Activated gamma-delta T cell (primary cell): ENCODE measurements around the gene PNMA1.
"Not testable (repeated sequence)": the region's sequence is repeated elsewhere in the genome, so short reads cannot be mapped to it uniquely, and the experiment has no call there.

Experiments used
- DNase-seq: peaks from one replicate; lab custom pipeline; 2025; lab: John Stamatoyannopoulos, UW

The PNMA1 gene

GRCh38 chr14:73717711-73718417 is 3.7 kb upstream of the PNMA1 start:
- DNase-seq, result no peak

DNA sequence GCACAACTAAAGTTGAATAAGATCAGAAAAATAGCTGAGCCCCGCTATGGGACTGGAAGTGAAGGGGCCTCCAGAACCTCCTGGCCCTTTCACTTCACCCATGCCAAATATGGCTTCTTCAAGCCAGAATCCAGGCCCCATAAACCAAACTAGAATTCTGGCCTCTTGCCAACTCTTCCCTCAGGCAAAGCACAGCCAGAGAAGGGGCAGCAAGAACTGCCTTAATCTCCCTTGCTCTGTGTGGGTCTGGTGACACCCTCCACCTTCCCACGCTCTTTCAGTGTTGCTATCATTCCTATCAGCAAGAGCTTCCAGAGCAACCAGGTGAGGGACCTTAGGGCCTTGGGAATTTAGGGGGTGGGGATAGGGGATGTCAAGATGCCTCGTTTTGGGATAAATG is 3.1 kb upstream of the PNMA1 start:
- DNase-seq, result no peak

DNA sequence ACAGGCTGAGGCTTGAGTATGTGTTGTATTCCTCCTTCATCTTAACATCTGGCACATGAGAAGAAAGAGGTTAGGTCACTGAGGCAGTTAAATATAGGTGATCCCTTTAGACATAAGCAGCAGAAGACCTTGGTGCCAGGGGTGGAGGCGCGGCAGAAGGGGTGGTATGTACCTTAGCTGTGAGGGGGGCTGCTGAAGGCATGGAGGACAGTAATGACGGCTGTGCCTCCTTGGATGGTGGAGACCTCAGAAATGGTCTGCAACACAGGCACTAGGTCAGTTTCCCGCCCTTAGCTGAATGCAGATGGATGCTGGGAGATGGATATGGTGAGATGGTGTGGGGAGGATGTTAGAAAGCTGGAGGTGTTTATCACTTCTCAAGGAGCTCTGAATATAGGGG is 1.5 kb upstream of the PNMA1 start:
- DNase-seq, result no peak

DNA sequence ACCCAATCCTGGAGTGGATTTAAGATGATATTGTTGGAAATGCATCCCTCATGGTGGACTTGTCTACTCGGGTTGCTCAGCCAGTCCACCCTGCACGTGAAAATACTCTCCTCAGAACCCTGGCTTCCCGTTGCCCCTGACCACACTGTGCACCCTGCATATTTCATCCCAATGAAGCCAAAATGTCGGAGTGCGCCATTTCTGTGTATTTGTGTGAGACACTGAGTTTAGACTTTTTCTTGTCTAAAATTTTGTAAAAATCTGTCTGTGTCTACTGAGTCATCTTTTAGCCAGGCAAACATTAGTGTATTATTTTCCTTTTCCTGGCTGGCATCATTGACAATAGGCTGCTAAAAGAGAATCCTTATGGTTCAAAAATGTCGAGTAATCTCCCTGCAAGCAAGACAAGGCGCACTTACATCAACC is 485 bp upstream of the PNMA1 start:
- no peak for DNase-seq

GRCh38 chr14:73713206-73713802 is 880 bp downstream of the PNMA1 start:
- DNase-seq, result no peak

GRCh38 chr14:73712540-73713180 is 1.5 kb downstream of the PNMA1 start:
- no peak for DNase-seq

- no peak for DNase-seq
These were observed 2.1 kb downstream of the PNMA1 start for GRCh38 chr14:73712071-73712506.

DNA sequence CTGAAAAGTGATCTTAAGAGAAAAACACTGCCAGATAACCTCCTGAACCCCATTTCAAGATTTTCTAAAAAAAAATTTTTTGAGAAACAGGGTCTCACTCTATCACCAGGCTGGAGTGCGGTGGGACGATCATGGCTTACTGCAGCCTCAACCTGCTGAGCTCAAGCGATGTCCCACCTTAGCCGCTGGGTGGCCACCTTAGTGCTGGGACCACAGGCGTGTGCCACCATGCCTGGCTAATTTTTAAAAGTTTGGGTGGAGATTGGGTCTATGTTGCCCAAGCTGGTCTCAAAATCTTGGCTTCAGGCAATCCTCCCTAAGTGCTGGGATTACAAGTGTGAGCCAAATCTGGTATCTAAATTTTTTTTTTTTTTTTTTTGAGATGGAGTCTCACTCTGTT is 3.4 kb downstream of the PNMA1 start:
- DNase-seq, result no peak

DNA sequence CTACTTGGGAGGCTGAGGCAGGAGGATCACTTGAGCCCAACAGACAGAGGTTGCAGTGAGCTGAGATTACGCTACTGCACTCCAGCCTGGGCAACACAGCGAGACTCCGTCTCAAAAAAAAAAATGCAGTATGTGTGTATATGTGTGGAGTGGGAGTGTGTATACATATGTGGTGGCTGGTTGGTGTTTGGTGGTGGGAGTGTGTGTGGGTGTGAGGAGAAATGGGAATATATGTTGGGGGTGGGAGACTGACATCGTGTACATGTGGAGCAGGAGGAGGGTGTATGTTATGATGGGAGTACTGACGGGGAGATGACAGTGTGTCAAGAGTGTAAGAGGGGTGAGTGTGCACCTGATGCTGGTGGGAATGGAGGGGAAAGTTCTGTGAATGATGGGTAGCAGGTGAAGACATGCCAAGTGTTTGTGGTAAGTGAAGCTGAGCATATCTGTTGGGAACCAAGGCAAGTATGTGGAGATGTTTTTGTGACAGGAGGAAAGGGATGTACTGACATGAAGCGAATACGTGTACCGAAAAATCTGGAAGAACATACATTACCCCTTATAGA is 4.2 kb downstream of the PNMA1 start:
- DNase-seq, result no peak

- DNase-seq, result not testable (repeated sequence)
These were observed 6.1 kb downstream of the PNMA1 start for GRCh38 chr14:73708076-73708475.

DNA sequence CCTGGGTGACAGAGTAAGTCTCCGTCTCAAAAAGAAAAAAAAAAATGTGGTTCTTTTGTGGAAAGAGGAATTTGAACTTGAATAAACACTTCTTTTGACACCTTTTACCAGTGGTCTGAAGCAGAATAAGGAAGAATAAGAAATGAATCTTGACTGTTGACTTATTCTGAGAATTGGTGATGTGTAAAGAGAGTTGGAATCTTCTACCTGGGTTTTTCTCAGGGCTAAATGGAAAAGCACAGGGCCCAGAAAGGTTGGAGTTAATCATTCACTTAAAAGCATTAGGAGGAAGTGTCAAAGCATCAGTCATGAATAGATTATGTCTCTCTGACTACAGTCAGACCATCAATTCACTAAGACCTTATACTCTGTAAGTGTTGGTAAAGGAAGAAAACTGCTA is 13.9 kb downstream of the PNMA1 start:
- no peak for DNase-seq

GRCh38 chr14:73696466-73697400 is 17.5 kb downstream of the PNMA1 start:
- DNase-seq, result no peak

GRCh38 chr14:73695997-73696396 is 18.2 kb downstream of the PNMA1 start:
- DNase-seq, result no peak

DNA sequence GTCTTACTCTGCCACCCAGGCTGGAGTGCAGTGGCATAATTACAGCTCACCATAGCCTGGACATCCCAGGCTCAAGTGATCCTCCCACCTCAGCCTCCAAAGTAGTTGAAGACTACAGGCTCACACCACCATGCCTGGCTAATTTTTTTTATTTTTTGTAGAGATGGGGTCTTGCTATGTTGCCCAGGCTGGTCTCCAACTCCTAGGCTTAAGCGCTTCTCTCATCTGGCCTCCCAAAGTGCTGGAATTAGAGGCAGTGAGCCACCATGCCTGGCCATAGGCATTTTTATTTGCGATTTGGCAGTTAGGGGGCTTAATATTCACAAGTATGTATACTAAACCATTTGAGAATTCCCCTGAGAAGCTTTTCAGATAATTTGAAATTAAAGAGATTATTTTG is 19.1 kb downstream of the PNMA1 start:
- DNase-seq, result no peak

GRCh38 chr14:73694083-73694482 is 20.1 kb downstream of the PNMA1 start:
- no peak for DNase-seq

DNA sequence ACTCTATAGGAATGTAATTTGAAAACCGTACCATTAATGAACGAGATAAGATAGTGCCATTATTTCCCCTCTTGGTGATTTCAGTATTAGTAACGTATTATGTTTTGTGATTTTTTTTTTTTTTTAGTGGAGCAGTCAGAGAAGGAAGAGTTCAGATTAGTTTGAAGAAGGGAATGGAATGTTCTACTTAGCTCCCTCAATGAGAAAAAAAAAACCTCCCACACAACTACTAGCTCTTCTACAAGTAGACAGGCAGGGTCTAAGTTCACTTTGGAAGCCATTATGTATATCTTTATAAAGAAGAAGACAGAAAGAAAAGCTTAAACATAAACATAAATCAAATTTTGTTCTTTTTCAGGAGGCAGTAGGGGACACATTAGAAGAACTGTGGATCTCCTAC is 27.3 kb downstream of the PNMA1 start:
- DNase-seq, result no peak

GRCh38 chr14:73685328-73685727 is 28.9 kb downstream of the PNMA1 start:
- DNase-seq, result no peak

GRCh38 chr14:73684627-73685026 is 29.6 kb downstream of the PNMA1 start:
- DNase-seq, result no peak

DNA sequence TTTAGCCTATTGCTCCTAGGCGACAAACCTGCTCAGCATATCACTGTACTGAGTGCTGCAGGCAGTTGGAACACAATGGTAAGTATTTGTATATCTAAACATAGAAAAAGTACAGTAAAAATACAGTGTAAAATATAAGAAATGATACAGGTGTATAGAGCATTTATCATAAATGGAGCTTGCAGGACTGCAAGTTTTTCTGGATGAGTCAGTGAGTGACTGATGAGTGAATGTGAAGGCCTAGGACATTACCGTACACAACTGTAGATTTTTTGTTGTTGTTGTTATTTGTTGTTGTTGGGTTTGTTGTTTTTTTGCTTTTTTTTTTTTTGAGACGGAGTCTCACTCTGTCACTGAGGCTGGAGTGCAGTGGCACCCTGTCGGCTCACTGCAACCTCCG is 33.4 kb downstream of the PNMA1 start:
- no peak for DNase-seq

DNA sequence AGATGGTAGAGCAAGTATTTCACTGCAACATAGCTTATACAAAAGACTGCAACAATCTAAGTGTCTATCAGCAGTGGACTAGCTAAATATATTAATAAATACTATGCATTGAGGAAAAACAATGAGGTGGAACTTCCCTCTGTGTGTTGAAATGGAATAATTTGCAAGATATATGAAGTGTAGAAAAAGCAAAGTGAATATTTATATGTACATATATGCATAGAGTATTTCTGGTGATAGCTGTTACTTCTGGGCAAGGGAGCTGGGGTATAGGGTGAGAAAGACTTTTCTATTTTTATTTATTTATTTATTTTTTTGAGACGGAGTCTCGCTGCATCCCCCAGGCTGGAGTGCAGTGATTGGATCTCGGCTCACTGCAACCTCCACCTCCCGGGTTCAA is 35.5 kb downstream of the PNMA1 start:
- no peak for DNase-seq

GRCh38 chr14:73674986-73675385 is 39.2 kb downstream of the PNMA1 start:
- no peak for DNase-seq

DNA sequence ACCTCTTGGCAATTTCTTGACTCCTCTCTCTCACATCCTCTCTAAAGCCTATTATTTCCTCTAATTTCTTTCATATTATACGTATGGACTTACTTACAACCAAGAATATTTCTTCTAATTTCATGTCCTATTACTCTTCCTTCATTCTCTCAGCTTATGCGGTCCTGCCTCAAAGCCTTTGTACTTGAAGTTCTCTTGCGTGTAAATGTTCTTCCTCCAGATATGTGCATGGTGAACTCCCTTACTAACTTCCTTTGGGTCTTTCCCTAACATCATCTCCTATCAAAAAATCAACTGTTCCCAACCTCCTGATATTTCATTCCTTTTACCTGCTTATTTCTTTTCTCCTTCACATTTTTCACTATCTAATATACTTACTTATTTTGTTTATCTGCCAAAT is 46.3 kb downstream of the PNMA1 start:
- no peak for DNase-seq
